ENCODE data around the gene ATP1A1.

ATP1A1 gene

GRCh38 chr1:116333171-116334014 lies 39.7 kb upstream of the ATP1A1 start:
- H3K4me2 ChIP-seq (ENCODE audit: low read depth, low read length), result no peak overlapping the region
- H3K27ac ChIP-seq (ENCODE audit: low read length), result no peak overlapping the region
- H3K9ac ChIP-seq (ENCODE audit: low read length), result no peak overlapping the region
- DNase-seq, result no peak
- H3K9me3 ChIP-seq (replicated peaks; ENCODE audit: insufficient read depth, low read length), result no peaks in the 10 kb centered on the region
- no peaks in the 10 kb centered on the region for H3K36me3 ChIP-seq (replicated peaks; ENCODE audit: insufficient read depth, low read length)
- no peak overlapping the region for H3K4me3 ChIP-seq (ENCODE audit: low read length)
- no peaks in the 10 kb centered on the region for H3K27me3 ChIP-seq (replicated peaks; ENCODE audit: insufficient read depth, low read length)
- H3K4me1 ChIP-seq (ENCODE audit: low read length), result no peaks in the 10 kb centered on the region
- H3K79me2 ChIP-seq (ENCODE audit: low read length), result no peaks in the 10 kb centered on the region
- TF ChIP-seq CTCF (IDR thresholded peaks at IDR 0.05; ENCODE audit: low read length) (no peak), EZH2 (optimal IDR thresholded peaks at IDR 0.05; ENCODE audit: low read depth, low read length) (no peak), EZH2phosphoT487 (IDR thresholded peaks at IDR 0.05; ENCODE audit: low read length) (no peak)
- no peaks in the 10 kb centered on the region for H3F3A ChIP-seq (ENCODE audit: insufficient read depth, low read length)
- no peaks in the 10 kb centered on the region for H3K9me2 ChIP-seq (replicated peaks; ENCODE audit: insufficient read depth, low read length)
- no peaks in the 10 kb centered on the region for H4K20me1 ChIP-seq (ENCODE audit: insufficient read depth, low read length)
- no peak overlapping the region for H2AFZ ChIP-seq (ENCODE audit: low read length)

- Histone ChIP-seq H3K4me1 (ENCODE audit: low read length) (no peaks in the 10 kb centered on the region), H3K4me2 (ENCODE audit: low read depth, low read length) (no peak overlapping the region), H3K9ac (ENCODE audit: low read length) (no peak overlapping the region)
Observed at GRCh38 chr1:116334015-116334547, 39.0 kb upstream of the ATP1A1 start.

GRCh38 chr1:116334868-116335635 lies 38.0 kb upstream of the ATP1A1 start:
- H4K20me1 ChIP-seq (ENCODE audit: insufficient read depth, low read length), result no peaks in the 10 kb centered on the region
- H3K27ac ChIP-seq (ENCODE audit: low read length), result no peak overlapping the region
- H3K27me3 ChIP-seq (replicated peaks; ENCODE audit: insufficient read depth, low read length), result no peaks in the 10 kb centered on the region
- no peak overlapping the region for H3K4me2 ChIP-seq (ENCODE audit: low read depth, low read length)
- no peak overlapping the region for H3K4me3 ChIP-seq (ENCODE audit: low read length)
- no peaks in the 10 kb centered on the region for H3K36me3 ChIP-seq (replicated peaks; ENCODE audit: insufficient read depth, low read length)
- no peak for DNase-seq
- H3F3A ChIP-seq (ENCODE audit: insufficient read depth, low read length), result no peaks in the 10 kb centered on the region
- no peaks in the 10 kb centered on the region for H3K79me2 ChIP-seq (ENCODE audit: low read length)
- no peaks in the 10 kb centered on the region for H3K9me2 ChIP-seq (replicated peaks; ENCODE audit: insufficient read depth, low read length)
- no peak for TF ChIP-seq EZH2 (optimal IDR thresholded peaks at IDR 0.05; ENCODE audit: low read depth, low read length)
- TF ChIP-seq EZH2phosphoT487 (IDR thresholded peaks at IDR 0.05; ENCODE audit: low read length), result no peak
- TF ChIP-seq CTCF (IDR thresholded peaks at IDR 0.05; ENCODE audit: low read length), result no peak
- H2AFZ ChIP-seq (ENCODE audit: low read length), result no peak overlapping the region
- no peaks in the 10 kb centered on the region for H3K9me3 ChIP-seq (replicated peaks; ENCODE audit: insufficient read depth, low read length)
- H3K9ac ChIP-seq (ENCODE audit: low read length), result no peak overlapping the region
- no peaks in the 10 kb centered on the region for H3K4me1 ChIP-seq (ENCODE audit: low read length)

More at GRCh38 chr1:116334015-116334547, 39.0 kb upstream of the ATP1A1 start:
- H3F3A ChIP-seq (ENCODE audit: insufficient read depth, low read length), result no peaks in the 10 kb centered on the region
- H3K4me3 ChIP-seq (ENCODE audit: low read length), result no peak overlapping the region
- no peak for TF ChIP-seq CTCF (IDR thresholded peaks at IDR 0.05; ENCODE audit: low read length)
- TF ChIP-seq EZH2phosphoT487 (IDR thresholded peaks at IDR 0.05; ENCODE audit: low read length), result no peak
- TF ChIP-seq EZH2 (optimal IDR thresholded peaks at IDR 0.05; ENCODE audit: low read depth, low read length), result no peak
- no peaks in the 10 kb centered on the region for H4K20me1 ChIP-seq (ENCODE audit: insufficient read depth, low read length)
- no peaks in the 10 kb centered on the region for H3K27me3 ChIP-seq (replicated peaks; ENCODE audit: insufficient read depth, low read length)
- DNase-seq, result no peak
- no peaks in the 10 kb centered on the region for H3K9me2 ChIP-seq (replicated peaks; ENCODE audit: insufficient read depth, low read length)
- H3K36me3 ChIP-seq (replicated peaks; ENCODE audit: insufficient read depth, low read length), result no peaks in the 10 kb centered on the region
- no peaks in the 10 kb centered on the region for H3K9me3 ChIP-seq (replicated peaks; ENCODE audit: insufficient read depth, low read length)
- H3K79me2 ChIP-seq (ENCODE audit: low read length), result no peaks in the 10 kb centered on the region
- H3K27ac ChIP-seq (ENCODE audit: low read length), result no peak overlapping the region
- no peak overlapping the region for H2AFZ ChIP-seq (ENCODE audit: low read length)

All from MM.1S (cell line).